ENCODE data around the gene PJA2.
"Not testable (repeated sequence)": the region's sequence is repeated elsewhere in the genome, so short reads cannot be mapped to it uniquely, and the experiment has no call there.

Gene PJA2, protein sequence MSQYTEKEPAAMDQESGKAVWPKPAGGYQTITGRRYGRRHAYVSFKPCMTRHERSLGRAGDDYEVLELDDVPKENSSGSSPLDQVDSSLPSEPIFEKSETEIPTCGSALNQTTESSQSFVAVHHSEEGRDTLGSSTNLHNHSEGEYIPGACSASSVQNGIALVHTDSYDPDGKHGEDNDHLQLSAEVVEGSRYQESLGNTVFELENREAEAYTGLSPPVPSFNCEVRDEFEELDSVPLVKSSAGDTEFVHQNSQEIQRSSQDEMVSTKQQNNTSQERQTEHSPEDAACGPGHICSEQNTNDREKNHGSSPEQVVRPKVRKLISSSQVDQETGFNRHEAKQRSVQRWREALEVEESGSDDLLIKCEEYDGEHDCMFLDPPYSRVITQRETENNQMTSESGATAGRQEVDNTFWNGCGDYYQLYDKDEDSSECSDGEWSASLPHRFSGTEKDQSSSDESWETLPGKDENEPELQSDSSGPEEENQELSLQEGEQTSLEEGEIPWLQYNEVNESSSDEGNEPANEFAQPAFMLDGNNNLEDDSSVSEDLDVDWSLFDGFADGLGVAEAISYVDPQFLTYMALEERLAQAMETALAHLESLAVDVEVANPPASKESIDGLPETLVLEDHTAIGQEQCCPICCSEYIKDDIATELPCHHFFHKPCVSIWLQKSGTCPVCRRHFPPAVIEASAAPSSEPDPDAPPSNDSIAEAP

DNA sequence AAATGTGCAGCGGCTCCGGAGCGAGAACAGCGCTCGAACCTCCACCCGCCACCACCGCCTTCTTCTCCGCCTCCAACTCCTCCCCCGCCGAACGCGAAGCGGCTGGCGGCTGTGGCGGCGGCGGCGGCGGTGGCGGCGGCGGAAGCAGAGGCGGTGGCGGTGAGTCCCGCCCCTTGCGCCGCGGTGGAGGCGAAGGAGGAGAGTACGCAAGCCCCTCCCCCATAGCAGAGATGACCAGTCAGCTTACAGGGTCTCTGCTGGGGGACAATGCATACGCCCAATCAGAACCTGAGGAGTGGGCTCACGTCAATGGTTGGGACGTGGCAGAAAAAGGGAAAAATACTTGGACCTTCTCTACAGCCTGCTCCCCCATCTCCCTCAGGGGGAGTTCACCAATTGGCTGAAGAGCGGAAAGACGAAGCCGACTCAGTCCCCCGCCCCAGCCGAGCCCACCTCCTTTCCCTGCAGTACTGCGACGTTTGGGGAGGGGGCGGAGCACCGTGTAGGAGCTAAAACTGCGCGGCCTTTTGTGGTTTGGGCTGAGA is at the start of gene PJA2:
Gene PJA2 (minus strand): TSS at position 131 of the 545 bp plus-strand sequence. CDS start 26,541 bp downstream, outside the sequence.
- FAIRE-seq: peak; percentile 77

DNA sequence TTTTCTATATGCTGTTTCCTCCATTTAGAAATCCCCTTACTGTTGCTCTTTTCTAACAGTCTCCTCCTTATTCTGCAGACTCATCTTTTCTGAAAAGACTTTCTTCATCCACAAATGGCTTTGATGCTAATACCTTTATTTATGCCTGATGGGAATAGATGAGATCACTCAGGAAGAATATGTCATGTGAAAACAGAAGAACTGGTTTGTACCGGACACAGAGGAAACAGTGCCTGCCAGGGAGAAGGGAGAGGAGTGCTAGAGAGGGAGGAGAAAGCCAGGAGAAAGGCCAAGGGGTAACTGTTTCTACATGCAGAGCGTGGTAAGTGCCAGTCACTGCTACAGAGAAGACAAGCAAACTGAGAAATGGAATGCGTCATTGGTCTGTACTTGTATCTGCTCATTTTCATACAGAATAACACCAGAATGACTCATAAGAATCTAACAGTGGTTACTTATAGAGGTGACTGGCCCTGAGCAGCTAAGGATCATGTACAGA is 45.9 kb upstream of the PJA2 start:
- peak; percentile 67 for FAIRE-seq

More for the DNA sequence above, at the start of gene PJA2:
- DNase-seq (ENCODE audit: low spot score): peak; percentile 96

DNA sequence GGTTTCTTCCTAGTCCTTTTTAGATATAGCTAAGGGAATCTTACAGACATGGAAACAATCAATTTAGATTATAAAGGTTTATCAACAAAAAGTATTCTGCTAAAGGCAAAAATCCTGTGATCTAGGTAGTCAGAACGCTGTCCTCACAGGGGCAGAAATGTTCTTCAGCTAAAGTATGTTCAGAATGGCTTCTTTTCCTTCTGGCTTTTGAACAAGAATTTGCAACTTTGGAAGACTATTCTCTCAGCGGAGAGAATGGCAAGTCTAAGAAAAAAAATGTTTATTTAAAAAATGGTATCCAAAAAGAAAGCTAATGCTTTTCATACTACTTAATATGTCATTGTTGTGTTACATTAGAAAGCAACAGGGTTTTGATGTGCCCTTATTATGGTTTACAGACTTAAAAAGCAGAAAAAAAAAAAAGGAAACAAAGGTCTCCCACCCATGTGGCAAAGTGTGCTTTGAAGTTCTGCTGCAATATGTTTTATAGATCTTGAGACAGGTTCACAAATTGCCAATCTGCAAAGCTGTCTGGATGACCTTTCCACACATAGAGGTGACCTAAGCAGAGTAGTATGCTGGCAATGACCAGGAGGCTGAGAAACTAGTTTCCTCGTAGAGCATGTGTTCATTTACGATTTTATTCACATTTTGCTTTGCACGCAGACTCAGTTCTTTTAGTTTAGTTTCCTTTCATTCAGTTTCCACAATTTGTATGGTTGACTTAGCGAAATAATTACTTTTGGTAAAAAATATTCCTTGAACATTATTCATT is 45.1 kb upstream of the PJA2 start:
- FAIRE-seq (no peak), DNase-seq (ENCODE audit: low spot score) (peak; percentile 29)

More for the DNA sequence above, 45.9 kb upstream of the PJA2 start:
- peak; percentile 86 for DNase-seq (ENCODE audit: low spot score)

DNA sequence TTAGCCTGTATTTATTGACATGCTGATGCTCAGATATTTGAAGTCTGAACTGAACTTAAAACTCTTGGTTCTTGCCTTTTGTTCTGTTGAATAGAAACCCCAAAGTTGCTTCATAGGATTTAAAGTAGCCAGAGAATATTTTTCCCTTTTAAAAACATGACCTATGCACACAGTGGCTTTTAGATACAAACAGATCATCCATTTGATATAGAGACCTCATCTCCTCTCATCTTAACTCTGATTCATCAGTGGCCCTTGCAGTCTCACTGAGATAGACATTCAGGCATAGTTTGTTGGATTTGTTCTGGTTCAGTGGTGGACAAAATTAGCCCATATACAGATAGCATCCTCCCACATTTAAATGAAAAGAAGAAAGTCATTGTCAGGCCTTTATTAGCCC is 43.5 kb upstream of the PJA2 start:
- FAIRE-seq: no peak
- no peak for DNase-seq (ENCODE audit: low spot score)

DNA sequence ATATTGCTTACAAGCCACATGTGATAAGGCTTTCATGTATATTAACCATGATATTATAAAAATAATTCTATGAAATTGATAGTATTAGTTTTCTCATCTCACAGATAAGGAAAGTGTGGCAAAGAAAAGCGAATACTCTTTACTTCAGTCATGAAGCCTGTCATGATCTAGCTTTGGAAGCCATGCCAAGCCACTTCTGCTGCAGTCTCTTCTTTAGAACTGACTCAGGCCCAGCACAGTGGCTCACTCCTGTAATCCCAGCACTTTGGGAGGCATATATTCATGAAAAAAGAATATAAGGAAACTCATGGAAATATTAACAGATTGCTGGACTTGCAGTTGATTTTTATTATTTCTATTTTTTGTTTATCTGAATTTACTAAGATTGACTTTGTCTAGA is 42.9 kb upstream of the PJA2 start:
- FAIRE-seq (no peak), DNase-seq (ENCODE audit: low spot score) (no peak)

DNA sequence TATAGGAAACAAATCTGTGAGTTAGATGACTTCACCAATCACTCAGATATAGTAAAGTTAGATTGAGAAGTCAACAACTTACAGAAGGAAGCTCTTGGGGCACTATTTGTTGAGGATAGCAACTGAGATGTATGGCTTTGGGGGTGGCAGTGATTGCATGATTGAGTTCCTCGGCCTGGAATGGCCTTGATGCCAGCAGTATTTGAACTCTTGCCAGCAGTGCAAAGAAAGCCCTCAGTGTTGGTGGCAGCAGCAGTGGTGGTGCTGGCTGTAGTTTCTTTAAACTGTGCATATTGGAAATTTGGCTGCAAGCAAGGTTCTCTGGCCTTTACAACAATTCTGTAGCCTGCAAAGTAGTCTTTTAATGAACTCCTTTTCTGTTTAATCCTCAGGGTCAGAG is 41.4 kb upstream of the PJA2 start:
- FAIRE-seq (no peak), DNase-seq (ENCODE audit: low spot score) (no peak)

DNA sequence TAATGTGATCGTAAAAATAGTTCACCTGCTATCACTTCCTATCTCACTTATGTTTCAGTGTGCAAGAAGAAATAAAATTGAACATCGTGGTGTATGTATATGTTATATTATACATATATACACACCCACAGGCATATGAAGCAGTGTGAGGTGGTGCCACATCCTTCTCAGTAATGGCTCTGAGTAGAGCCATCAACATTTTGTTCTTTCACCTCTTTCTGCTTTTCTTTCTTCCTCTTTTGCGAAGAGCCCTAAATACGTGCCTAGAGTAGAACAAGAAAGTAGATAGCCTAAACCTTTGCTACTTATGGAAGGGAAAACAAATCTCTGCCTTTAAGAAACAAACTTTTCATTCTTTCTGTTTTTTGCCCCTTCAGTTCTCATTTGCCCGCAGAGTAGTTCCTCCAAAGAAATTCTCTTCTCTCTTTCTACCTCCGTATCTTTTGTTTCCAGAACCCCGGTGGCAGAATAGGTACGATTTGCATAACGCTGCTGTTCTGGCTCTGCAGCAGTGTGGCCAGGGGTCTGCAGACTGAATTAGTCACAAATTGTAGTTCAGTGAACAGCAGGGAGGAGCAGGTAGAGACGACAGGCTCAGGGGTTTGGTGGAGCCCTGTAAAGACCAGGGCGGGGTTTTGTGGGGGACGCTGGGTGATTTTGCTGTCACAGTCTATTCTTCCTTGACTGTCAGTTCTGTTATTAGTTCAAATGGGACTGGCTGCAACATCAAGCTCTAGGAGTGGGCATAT is 40.5 kb upstream of the PJA2 start:
- DNase-seq (ENCODE audit: low spot score): no peak
- FAIRE-seq: no peak

DNA sequence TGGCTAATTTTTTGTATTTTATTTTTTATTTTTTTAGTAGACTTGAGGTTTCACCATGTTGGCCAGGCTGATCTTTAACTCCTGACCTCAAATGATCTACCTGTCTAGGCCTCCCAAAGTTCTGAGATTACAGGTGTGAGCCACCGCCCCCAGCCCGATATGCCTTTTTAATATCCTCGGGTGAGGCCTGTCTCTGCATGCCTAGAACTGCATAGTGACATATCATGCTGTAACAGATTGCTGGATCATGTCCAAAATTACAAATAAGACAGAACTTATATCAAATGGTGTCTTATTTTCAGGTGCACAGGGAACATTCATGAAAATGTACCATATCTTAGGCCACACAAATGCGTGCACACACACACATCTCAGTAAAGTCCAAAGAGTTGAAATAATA is 39.1 kb upstream of the PJA2 start:
- DNase-seq (ENCODE audit: low spot score) (no peak), FAIRE-seq (no peak)

DNA sequence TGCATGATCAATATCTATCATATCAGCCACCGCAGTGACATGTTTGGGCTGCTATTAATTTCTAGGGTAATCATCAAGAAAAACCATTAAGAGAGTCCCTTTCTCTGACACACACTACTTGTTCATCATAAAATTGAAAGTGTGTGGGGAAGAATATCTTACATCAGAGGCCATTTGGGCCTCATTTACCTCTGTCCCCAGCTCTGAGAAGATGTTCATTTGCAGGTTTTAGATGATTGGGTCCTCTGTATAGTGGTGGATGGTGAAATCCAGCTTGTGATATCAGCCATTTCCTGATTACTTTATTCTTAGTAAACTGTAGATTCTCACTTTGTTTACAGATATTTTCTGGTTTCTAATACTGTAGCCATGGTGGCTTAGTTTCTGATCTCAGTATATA is 29.8 kb upstream of the PJA2 start:
- no peak for DNase-seq (ENCODE audit: low spot score)
- no peak for FAIRE-seq

DNA sequence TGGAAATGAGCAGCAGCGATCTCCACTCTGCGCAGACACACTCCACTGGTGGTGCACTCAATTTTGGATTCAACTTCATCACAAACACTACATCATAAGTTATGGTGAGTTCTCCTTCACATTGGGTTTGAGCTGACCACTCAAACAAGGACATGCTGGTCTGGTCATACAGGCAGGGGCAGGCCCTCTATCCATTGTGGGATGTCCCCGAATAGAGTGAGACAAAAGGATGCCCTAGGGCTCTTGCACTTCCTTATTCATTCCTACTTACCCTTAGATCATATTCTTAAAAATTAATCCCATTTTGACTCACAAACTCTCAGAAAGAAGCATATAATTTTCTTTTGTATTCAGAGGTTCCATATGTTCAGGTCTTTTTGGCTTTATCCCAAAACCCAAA is 16.3 kb upstream of the PJA2 start:
- DNase-seq (ENCODE audit: low spot score): no peak
- FAIRE-seq: no peak

DNA sequence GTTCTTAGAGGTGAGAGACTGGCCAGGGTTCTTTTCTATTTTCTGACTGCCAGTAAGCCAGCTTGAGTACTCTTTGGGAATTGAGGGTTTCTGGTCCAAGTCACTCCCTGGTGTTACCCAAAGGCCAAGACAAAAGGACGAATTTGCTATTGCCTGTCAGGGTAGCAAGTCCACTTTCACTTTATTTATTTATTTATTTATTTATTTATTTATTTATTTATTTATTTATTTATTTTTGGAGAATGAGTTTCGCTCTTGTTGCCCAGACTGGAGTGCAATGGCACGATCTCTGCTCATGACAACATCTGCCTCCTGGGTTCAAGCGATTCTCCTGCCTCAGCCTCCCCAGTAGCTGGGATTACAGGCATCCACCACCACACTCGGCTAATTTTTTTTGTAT is 15.7 kb upstream of the PJA2 start:
- not testable (repeated sequence) for DNase-seq (ENCODE audit: low spot score); FAIRE-seq

DNA sequence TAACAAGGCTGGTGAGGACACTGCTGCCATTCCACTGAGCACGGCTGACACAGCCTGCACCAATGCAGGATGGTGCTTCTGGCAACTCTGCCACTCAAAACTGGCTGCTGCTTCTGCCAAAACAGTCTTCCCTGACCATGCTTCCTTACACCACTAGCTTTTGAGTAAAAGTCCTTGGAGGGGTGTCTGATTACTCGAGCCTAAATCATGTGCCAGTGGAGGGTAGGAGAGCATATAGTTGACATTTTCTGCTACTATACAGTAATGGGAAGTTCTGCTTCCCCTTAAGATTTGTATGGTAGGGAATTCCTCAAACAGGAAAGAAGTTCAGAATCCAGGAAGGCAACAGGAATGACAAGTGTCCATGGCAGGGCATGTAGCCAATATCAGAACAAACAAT is 12.2 kb upstream of the PJA2 start:
- DNase-seq (ENCODE audit: low spot score): no peak

DNA sequence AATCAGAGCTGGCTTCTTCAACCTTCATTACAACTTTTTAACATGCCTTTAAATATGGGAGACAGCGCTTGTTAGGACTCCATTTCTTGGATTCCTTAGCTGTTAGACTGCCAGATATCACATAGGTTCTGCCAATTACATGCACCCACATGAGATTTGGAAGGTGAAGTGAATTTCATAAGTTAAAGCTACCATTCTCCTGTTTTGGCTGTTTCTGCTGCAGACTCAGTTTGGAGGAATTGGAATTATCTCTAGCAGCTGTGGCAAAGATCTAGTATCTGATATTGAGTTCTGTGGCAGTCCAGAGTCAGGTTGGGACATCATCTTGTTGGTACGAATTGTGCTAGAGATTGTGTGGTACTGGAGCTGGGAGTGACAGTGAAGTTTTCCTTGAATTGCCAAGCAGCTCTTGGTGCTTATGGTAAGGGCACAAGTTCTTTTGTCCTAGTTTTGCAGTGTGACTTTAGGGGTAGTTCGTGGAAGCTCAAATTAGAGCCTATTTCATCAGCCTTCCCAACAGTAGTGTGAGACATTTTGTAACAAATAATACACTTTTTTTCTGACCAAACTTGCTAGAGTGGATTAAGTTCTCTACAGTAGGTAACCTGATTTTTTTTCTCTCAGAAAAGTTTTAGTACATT is 9.1 kb upstream of the PJA2 start:
- no peak for DNase-seq (ENCODE audit: low spot score)
- no peak for FAIRE-seq

More for the DNA sequence above, 12.2 kb upstream of the PJA2 start:
- FAIRE-seq: no peak

DNA sequence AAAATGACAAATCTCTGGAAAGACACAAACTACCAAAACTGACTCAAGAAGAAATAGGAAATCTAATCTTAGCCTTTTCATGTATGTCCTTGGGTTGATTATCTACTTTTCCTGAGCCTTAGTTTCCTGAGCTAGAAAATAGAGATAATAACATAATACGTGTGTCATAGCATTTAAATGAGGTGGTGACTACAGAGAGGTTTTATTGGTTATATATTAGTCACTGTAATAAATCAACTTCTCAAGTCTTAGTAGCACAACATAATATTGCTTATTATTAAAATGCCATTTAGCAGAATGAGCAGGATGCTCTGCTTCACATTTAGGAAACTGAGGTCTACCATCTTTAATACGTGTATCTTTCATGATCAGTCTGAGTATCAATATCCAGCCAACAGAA is 7.1 kb upstream of the PJA2 start:
- DNase-seq (ENCODE audit: low spot score): no peak
- no peak for FAIRE-seq

DNA sequence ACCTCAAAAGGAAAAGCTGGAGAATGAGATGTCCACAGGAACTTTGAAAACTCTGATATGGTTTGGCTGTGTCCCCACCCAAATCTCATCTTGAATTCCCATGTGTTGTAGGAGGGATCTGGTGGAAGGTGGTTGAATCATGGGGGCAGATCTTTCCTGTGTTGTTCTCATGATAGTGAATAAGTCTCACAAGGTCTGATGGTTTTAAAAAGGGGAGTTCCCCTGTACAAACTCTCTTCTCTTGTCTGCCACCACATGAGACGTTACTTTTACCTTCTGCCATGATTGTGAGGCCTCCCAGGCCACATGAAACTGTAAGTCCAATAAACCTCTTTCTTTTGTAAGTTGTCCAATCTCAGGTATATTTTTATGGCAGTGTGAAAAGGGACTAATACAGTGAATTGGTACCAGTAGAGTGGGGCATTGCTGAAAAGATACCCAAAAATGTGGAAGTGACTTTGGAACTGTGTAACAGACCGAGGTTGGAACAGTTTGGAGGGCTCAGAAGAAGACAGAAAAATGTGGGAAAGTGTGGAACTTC is 4.2 kb upstream of the PJA2 start:
- not testable (repeated sequence) for FAIRE-seq

DNA sequence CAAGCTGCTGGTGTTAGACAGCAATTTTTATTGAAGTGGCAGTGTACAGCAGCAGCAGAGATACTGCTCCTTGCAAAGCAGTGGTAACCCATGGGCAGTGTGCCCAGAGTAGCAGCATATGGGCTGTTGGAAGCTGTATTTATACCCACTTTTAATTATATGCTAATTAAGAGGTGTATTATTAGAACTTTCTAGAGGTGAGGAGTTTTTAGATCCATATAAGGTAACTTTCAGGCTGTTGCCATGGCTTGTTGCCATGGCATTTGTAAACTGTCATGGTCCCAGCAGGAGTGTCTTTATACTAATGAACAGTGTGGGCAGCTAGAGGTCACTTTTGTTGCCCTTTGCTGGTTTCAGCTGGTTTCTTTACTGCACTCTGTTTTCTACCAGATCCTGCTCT is 3.7 kb upstream of the PJA2 start:
- DNase-seq (ENCODE audit: low spot score) (no peak), FAIRE-seq (no peak)

More for the DNA sequence above, 4.2 kb upstream of the PJA2 start:
- DNase-seq (ENCODE audit: low spot score): not testable (repeated sequence)

DNA sequence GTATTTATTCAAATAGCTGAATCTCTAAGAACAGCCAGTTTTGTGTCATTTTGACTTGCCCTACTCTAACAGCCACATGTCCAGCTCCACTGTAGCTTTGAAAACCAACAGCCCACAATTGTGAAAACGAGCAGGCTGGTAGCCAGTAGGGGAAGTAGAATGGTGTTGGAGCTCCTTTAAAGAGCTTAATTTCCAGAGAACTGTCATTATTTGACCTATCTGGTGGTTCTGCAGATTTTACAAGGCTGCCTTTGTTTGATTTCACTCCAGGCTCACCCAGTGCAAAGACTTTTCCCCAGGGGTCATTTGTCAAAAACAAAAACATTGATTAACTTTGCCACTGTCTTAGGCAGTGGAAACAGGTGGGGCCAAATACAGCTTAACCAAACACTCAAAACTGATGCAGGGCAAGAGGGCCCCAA is 3.2 kb upstream of the PJA2 start:
- FAIRE-seq (no peak), DNase-seq (ENCODE audit: low spot score) (no peak)

DNA sequence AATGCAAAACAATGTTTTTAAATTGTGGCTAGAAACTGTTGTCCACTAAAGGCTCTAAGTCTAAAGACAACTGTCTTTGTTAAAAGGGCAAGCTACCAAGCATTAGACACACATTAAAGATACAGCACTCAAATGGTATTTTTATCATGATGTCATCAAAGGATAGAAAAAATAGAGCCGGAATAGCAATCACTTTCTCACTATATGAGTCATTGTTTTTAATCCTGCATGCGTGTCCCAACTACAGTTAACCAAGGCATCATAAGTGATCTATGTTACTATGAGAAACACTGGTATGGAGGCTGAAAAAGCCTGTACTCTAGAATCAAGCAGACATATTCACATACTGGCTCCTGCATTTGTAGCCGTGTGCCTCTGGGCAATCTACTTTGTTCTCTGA is 1.9 kb upstream of the PJA2 start:
- DNase-seq (ENCODE audit: low spot score): peak; percentile 28
- no peak for FAIRE-seq

DNA sequence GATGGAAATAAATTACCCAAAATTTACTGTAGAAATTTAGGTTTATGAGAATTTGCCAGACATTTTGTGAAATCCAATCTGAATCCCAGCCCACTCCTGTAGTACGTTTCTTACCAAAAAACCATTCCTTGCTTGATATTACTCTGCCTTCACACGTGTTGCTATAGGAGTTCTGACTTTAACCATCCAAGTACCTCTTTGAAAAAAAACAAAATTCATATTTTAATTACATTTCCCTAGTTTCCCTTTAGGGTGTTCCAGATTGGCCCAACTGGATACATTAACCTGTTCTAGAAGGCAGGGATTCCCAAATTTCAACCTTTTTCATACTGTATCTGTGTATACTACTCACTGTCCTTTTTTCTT is 1.4 kb upstream of the PJA2 start:
- DNase-seq (ENCODE audit: low spot score) (no peak), FAIRE-seq (no peak)

Data from urothelium cell line (cell line).